Measurements from ENCODE around the gene IGFL3.
"Not testable (repeated sequence)": the region's sequence is repeated elsewhere in the genome, so short reads cannot be mapped to it uniquely, and the experiment has no call there.

Gene IGFL3

GRCh38 chr19:46126086-46126580 is 1.6 kb upstream of the IGFL3 start:
- DNase-seq (ENCODE audit: low read depth, low spot score): no peak
- no peak overlapping the region for H3K27ac ChIP-seq

- no peak overlapping the region for H3K27ac ChIP-seq
- DNase-seq (ENCODE audit: low read depth, low spot score): no peak
Observed at GRCh38 chr19:46125447-46125846, 959 bp upstream of the IGFL3 start.

GRCh38 chr19:46118136-46118535 is 6.4 kb downstream of the IGFL3 start:
- no peak overlapping the region for H3K27ac ChIP-seq
- DNase-seq (ENCODE audit: low read depth, low spot score): no peak

GRCh38 chr19:46116121-46116520 is 8.4 kb downstream of the IGFL3 start:
- H3K27ac ChIP-seq: peak overlapping the region; percentile 56
- DNase-seq (ENCODE audit: low read depth, low spot score): no peak

GRCh38 chr19:46115396-46116106 is 8.9 kb downstream of the IGFL3 start:
- peak overlapping the region; percentile 56 for H3K27ac ChIP-seq
- peak; percentile 72 for DNase-seq (ENCODE audit: low read depth, low spot score)

- H3K27ac ChIP-seq: no peak overlapping the region
- DNase-seq (ENCODE audit: low read depth, low spot score): no peak
Observed at GRCh38 chr19:46113726-46114125, 10.8 kb downstream of the IGFL3 start.

GRCh38 chr19:46112527-46112926 is 12.0 kb downstream of the IGFL3 start:
- no peak for DNase-seq (ENCODE audit: low read depth, low spot score)
- no peak overlapping the region for H3K27ac ChIP-seq

- DNase-seq (ENCODE audit: low read depth, low spot score): no peak
- H3K27ac ChIP-seq: no peak overlapping the region
Observed at GRCh38 chr19:46111376-46111775, 13.1 kb downstream of the IGFL3 start.

GRCh38 chr19:46109876-46110275 is 14.6 kb downstream of the IGFL3 start:
- H3K27ac ChIP-seq: no peak overlapping the region
- no peak for DNase-seq (ENCODE audit: low read depth, low spot score)

GRCh38 chr19:46107371-46107770 is 17.1 kb downstream of the IGFL3 start:
- H3K27ac ChIP-seq: no peak overlapping the region
- no peak for DNase-seq (ENCODE audit: low read depth, low spot score)

GRCh38 chr19:46102333-46102732 is 22.2 kb downstream of the IGFL3 start:
- H3K27ac ChIP-seq; DNase-seq (ENCODE audit: low read depth, low spot score): not testable (repeated sequence)

- H3K27ac ChIP-seq: no peak overlapping the region
- no peak for DNase-seq (ENCODE audit: low read depth, low spot score)
Observed at GRCh38 chr19:46101293-46101692, 23.2 kb downstream of the IGFL3 start.

GRCh38 chr19:46100344-46100743 is 24.1 kb downstream of the IGFL3 start:
- no peak for DNase-seq (ENCODE audit: low read depth, low spot score)
- no peak overlapping the region for H3K27ac ChIP-seq

GRCh38 chr19:46090444-46090843 is 34.0 kb downstream of the IGFL3 start:
- no peak overlapping the region for H3K27ac ChIP-seq
- no peak for DNase-seq (ENCODE audit: low read depth, low spot score)

- DNase-seq (ENCODE audit: low read depth, low spot score): no peak
- no peak overlapping the region for H3K27ac ChIP-seq
Observed at GRCh38 chr19:46089432-46089831, 35.1 kb downstream of the IGFL3 start.

- DNase-seq (ENCODE audit: low read depth, low spot score): no peak
- H3K27ac ChIP-seq: no peak overlapping the region
Observed at GRCh38 chr19:46088101-46088500, 36.4 kb downstream of the IGFL3 start.

- no peak overlapping the region for H3K27ac ChIP-seq
- DNase-seq (ENCODE audit: low read depth, low spot score): no peak
Observed at GRCh38 chr19:46085888-46086287, 38.6 kb downstream of the IGFL3 start.

- peak overlapping the region; percentile 43 for H3K27ac ChIP-seq
- peak; percentile 62 for DNase-seq (ENCODE audit: low read depth, low spot score)
Observed at GRCh38 chr19:46082728-46083050, 41.8 kb downstream of the IGFL3 start.

- H3K27ac ChIP-seq: peak overlapping the region; percentile 43
- DNase-seq (ENCODE audit: low read depth, low spot score): no peak
Observed at GRCh38 chr19:46081928-46082727, 42.4 kb downstream of the IGFL3 start.

GRCh38 chr19:46080561-46080960 is 43.9 kb downstream of the IGFL3 start:
- DNase-seq (ENCODE audit: low read depth, low spot score): no peak
- no peak overlapping the region for H3K27ac ChIP-seq

GRCh38 chr19:46079576-46079975 is 44.9 kb downstream of the IGFL3 start:
- DNase-seq (ENCODE audit: low read depth, low spot score): no peak
- no peak overlapping the region for H3K27ac ChIP-seq

Data from epithelial cell of prostate (primary cell).